HG03469 (cell line): ENCODE measurements around the gene PTPA.
"Not testable (repeated sequence)": the region's sequence is repeated elsewhere in the genome, so short reads cannot be mapped to it uniquely, and the experiment has no call there.

ENCODE experiments used
- ATAC-seq: cut with Tn5 transposase; IDR thresholded peaks from one replicate; pipeline ENCODE4 v1.9.1; 2021; ENCODE audit warnings: mild to moderate bottlenecking, moderate library complexity, moderate number of reproducible peaks; ENCODE audit not compliant: unreplicated experiment

PTPA gene

GRCh38 chr9:129150672-129151211, 39.5 kb downstream of the PTPA start:
- no peak for ATAC-seq

- no peak for ATAC-seq
Observed at GRCh38 chr9:129151469-129151868, 40.3 kb downstream of the PTPA start.

DNA sequence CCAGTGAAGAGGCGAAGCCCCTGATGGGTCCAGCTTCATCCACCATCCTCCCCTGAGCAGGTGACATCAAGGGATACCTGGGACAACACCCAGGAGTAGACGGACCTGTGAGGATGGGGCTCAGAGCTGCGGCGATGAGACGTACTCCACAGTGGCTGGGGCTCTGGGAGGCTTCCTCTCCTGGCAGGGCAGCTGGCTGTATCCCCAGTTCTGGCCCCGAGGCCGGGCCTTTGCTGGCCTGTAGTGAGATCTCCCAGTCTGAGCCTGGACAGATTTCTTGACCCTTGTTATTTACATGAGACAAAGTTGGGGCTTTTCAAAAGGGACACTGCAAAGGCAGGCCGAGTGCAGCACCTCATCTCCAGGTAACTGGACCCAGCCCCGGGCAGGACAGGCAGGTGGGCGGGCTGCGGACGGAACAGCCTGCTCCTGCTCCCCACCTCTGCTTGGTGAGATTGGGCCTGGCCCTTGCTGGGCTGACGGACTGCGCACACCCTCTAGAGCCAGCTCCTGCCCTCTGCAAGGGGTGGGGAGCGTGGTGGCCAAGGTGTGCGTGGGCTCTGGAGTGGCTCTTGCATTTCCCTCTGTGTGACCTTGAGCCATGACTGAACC, 43.8 kb downstream of the PTPA start:
- no peak for ATAC-seq

GRCh38 chr9:129156163-129156562, 44.9 kb downstream of the PTPA start:
- ATAC-seq = no peak

DNA sequence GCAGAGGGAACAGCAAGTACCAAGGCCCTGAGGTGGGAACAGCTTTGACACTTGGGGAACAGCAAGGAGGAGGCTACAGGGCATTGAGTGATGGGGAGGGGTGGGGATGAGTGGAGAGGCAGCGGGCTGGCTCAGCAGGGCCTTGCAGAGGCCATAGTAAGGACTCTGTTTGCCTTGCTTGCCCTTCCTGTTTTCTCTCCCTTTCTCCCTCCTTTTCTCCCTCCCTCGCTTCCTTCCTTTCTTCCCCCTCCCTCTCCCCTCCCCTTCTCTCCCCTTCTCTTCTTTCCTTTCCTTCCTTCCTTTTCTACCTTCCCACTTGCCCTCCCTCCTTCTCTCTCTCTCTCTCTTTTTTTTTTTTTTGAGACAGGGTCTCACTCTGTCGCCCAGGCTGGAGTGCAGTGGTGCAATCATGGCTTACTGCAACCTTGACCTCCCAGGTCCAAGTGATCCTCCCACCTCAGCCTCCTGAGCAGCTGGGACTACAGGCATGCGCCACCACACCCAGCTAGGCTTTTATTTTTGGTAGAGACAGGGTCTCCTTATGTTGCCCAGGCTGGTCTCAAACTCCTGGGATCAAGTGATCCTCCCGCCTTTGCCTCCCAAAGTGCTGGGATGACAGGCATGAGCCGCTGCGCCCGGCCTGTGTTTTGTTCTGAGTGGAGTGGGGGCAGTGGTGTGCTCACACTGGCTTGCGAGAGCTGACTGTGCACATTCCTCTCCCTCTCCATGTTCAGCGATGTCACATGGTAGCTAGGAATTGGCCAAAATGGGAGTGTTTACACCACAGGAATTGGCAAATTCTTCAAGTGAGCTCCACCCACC, 49.7 kb downstream of the PTPA start:
- no peak for ATAC-seq

- no peak for ATAC-seq
Observed at GRCh38 chr9:129161534-129161837, 50.3 kb downstream of the PTPA start.

- ATAC-seq = no peak
Observed at GRCh38 chr9:129162497-129163197, 51.4 kb downstream of the PTPA start.

GRCh38 chr9:129163198-129163670, 52.0 kb downstream of the PTPA start:
- ATAC-seq = not testable (repeated sequence)

- ATAC-seq = no peak
Observed at GRCh38 chr9:129163753-129164152, 52.5 kb downstream of the PTPA start.

- no peak for ATAC-seq
Observed at GRCh38 chr9:129164246-129164930, 53.2 kb downstream of the PTPA start.

DNA sequence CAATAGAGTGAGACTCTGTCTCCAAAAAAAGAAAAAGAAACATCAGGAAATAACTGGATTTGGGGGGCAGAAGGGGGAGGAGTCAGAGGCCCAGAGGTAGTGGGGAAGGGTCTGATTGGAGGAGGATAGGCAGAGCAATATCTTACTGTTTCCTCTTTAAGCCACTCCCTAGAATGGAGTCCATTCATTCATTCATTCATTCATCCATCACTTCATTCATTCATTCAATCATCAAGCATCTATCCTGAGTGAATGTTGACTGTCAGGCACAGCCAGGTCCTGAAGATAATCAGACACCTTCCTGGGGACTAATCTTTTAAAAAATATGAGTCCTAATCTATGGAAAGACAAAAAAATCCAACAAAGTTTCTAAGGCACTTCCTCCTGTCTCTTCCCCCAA, 54.0 kb downstream of the PTPA start:
- ATAC-seq = no peak

GRCh38 chr9:129166623-129167557, 55.7 kb downstream of the PTPA start:
- no peak for ATAC-seq

GRCh38 chr9:129170229-129170628, 59.0 kb downstream of the PTPA start:
- no peak for ATAC-seq

- no peak for ATAC-seq
Observed at GRCh38 chr9:129171993-129172751, 61.0 kb downstream of the PTPA start.

DNA sequence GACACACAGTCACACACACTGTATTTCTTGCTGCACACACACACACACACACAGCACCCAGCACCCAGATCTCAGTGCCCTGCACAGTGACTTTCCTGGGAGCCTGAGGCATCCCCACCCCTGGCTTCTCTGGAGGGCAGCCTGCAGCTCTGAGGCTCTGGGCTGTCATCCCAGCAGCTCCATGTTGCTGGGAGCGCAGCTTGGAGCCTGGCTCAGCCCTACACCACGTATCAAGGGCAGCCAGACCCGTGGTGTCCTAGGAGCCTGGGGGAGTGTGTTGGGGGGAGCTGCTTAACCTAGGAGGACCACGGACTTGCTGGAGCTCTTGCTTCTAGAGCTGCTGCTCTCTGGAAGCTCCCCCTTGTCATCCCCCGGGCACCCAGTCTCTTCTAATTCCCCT, 61.6 kb downstream of the PTPA start:
- ATAC-seq = no peak

GRCh38 chr9:129173296-129174101, 62.3 kb downstream of the PTPA start:
- ATAC-seq = no peak

DNA sequence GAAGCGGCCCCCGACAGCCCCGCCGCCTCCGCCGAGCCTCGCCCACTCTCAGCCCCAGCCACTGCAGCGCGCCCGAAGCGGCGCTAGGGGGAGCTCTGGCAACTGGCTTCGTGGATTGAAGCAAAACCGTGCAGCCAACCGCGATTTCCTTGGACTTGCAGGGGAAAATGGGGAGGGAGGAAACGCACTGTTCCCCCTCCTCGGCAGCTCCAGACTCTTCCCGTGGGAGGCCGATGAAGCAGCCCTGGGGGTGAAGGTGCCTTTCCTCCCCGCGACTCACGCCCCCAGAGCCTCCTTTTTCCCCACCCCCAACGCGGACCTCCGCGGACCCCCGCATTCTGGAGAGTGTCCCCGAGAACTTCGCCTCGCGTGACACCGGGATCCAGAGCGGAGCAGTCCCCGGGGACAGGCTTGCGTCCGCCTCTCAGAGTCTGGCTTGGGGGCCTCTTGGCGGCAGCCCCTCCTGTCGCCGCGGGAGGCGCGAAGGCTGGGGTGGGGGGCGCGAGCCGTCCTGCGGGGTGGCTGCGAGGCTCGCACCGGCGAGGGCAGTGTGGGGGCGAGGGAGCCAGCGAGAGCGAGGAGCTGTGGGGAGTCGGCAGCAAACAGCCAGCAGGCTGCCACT, 63.0 kb downstream of the PTPA start:
- no peak for ATAC-seq
